ENCODE measurements around the gene CNKSR3. TPM values are rescaled to one million over a fixed set of nuclear protein-coding genes. Genes with fewer than 3 reads are reported as not detected.

The CNKSR3 gene
- total RNA-seq, 6 experiments from 2014 or later: 19.8 to 43.4 (median 26.9) TPM

- whole genome bisulfite sequencing (ENCODE audit: insufficient coverage, low coverage, low lambda C conversion rate, missing lambda C conversion rate): 88% methylated on average over 3 of the region's 6 CpGs
Measured at GRCh38 chr6:154383273-154383672, 127.2 kb downstream of the CNKSR3 start.

GRCh38 chr6:154382740-154383139 is 127.7 kb downstream of the CNKSR3 start:
- Histone ChIP-seq H3K9me3 (no peaks in the 10 kb centered on the region), H3K36me3 (no peaks in the 10 kb centered on the region), H3K4me1 (no peaks in the 10 kb centered on the region), H3K4me3 (no peak overlapping the region), H3K27ac (no peak overlapping the region), H3K27me3 (no peaks in the 10 kb centered on the region)
- DNase-seq (no peak), ATAC-seq (no peak)
- TF ChIP-seq POLR2A (IDR thresholded peaks at IDR 0.05): no peak
- TF ChIP-seq CTCF (IDR thresholded peaks at IDR 0.05): no peak
- intact Hi-C loops (cut with DNase I): no loop called here
- 76% methylated on average over 6 of the region's 8 CpGs for WGBS (ENCODE audit: insufficient coverage, low coverage, low lambda C conversion rate, missing lambda C conversion rate)

More at GRCh38 chr6:154383273-154383672, 127.2 kb downstream of the CNKSR3 start:
- TF ChIP-seq CTCF (IDR thresholded peaks at IDR 0.05): no peak
- no peak for TF ChIP-seq POLR2A (IDR thresholded peaks at IDR 0.05)
- Histone ChIP-seq H3K9me3 (no peaks in the 10 kb centered on the region), H3K36me3 (no peaks in the 10 kb centered on the region), H3K27me3 (no peaks in the 10 kb centered on the region), H3K4me3 (no peak overlapping the region), H3K4me1 (no peaks in the 10 kb centered on the region), H3K27ac (no peak overlapping the region)
- intact Hi-C loops (cut with DNase I): no loop called here
- ATAC-seq (no peak), DNase-seq (no peak)

GRCh38 chr6:154381548-154381947 is 128.9 kb downstream of the CNKSR3 start:
- no peaks in the 10 kb centered on the region for H3K36me3 ChIP-seq
- H3K27me3 ChIP-seq: no peaks in the 10 kb centered on the region
- intact Hi-C loops (cut with DNase I): no loop called here
- no peaks in the 10 kb centered on the region for H3K9me3 ChIP-seq
- no peak overlapping the region for H3K4me3 ChIP-seq
- WGBS (ENCODE audit: insufficient coverage, low coverage, low lambda C conversion rate, missing lambda C conversion rate): 93% methylated on average over 4 of the region's 4 CpGs
- H3K4me1 ChIP-seq: no peaks in the 10 kb centered on the region
- TF ChIP-seq CTCF (IDR thresholded peaks at IDR 0.05) (no peak), POLR2A (IDR thresholded peaks at IDR 0.05) (no peak)
- no peak overlapping the region for H3K27ac ChIP-seq
- DNase-seq (no peak), ATAC-seq (no peak)

GRCh38 chr6:154380741-154381140 is 129.7 kb downstream of the CNKSR3 start:
- ATAC-seq: peak; percentile 56 to 82 (median 66)

GRCh38 chr6:154379585-154379984 is 130.9 kb downstream of the CNKSR3 start:
- DNase-seq (no peak), ATAC-seq (no peak)
- Histone ChIP-seq H3K27ac (no peak overlapping the region), H3K9me3 (no peaks in the 10 kb centered on the region), H3K36me3 (no peaks in the 10 kb centered on the region), H3K4me1 (no peaks in the 10 kb centered on the region), H3K27me3 (no peaks in the 10 kb centered on the region), H3K4me3 (no peak overlapping the region)
- TF ChIP-seq CTCF (IDR thresholded peaks at IDR 0.05): no peak
- 100% methylated on average over 1 of the region's 3 CpGs for WGBS (ENCODE audit: insufficient coverage, low coverage, low lambda C conversion rate, missing lambda C conversion rate)
- intact Hi-C loops (cut with DNase I): no loop called here

More at GRCh38 chr6:154380741-154381140, 129.7 kb downstream of the CNKSR3 start:
- 15% methylated on average over 2 of the region's 2 CpGs for WGBS (ENCODE audit: insufficient coverage, low coverage, low lambda C conversion rate, missing lambda C conversion rate)
- Histone ChIP-seq H3K27me3 (no peaks in the 10 kb centered on the region), H3K36me3 (no peaks in the 10 kb centered on the region), H3K27ac (no peak overlapping the region), H3K4me1 (no peaks in the 10 kb centered on the region), H3K9me3 (no peaks in the 10 kb centered on the region), H3K4me3 (no peak overlapping the region)
- no peak for DNase-seq
- intact Hi-C loops (cut with DNase I): no loop called here
- no peak for TF ChIP-seq POLR2A (IDR thresholded peaks at IDR 0.05)

All from right lobe of liver (tissue), 6 donors.